Breast epithelium (tissue), 3 donors: ENCODE results near the gene CTDNEP1.

Source experiments
- POLR2A ChIP-seq: fragments of 450-650 bp; IDR thresholded peaks from one replicate; pipeline ENCODE4 v1.6.1; 2016; ENCODE audit warnings: antibody characterized with exemption, mild to moderate bottlenecking, moderate library complexity
- TF ChIP-seq, protein P1 (sequence below), 3 donors: fragments of 450-650 bp; IDR thresholded peaks; one replicate each; pipeline ENCODE4 v1.5.1; 2016 to 2017; ENCODE audit warnings: antibody characterized with exemption in 3 of 3, mild to moderate bottlenecking in 3 of 3, moderate library complexity in 3 of 3

DNA sequence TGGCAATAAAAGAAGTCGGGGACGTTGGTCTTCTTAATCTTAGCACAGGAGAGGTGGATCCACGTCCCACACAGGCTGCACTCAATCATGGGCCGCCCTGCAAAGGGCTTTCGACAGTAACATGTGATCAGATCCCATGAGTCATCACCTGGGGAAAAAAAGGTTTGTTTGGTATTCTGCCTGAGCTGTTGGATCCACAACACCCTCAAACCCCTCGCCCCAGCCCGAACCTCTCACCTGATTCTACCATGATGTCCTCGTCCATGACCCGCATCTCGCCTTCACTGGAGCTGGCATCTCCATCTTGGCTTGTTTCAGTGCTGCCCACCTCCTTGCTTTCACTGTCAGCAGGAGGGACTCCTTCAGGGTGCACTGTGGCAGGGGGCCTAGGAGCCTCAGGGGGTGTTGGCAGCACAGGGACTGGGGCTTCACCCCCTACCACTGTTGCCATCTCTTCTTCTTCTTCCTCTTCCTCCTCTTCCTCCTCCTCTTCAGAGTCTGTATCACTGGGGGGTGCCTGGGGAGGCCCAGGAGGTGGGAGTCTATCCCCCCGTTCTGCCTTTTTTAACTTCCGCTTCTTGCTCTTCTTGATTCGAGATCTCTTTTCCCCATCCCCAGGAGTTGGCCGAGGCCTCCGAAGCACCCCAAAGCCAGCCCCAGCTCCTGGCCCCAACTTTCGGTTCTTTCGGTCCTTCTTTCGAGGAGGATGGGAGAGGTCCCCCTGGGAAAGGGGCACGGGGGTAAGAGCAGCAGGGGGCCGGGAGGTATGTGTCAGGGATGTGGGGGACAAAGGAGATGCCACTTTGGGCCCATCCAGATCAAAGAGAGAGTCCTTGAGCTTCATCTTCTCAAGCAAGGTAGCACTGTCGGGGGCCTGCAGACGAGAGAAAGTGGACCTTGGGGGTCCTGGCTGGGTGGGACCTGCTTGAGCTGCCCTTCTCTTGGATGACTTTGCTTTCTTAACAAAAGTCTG is 15.6 kb downstream of the CTDNEP1 start:
- TF ChIP-seq, protein P1, sequence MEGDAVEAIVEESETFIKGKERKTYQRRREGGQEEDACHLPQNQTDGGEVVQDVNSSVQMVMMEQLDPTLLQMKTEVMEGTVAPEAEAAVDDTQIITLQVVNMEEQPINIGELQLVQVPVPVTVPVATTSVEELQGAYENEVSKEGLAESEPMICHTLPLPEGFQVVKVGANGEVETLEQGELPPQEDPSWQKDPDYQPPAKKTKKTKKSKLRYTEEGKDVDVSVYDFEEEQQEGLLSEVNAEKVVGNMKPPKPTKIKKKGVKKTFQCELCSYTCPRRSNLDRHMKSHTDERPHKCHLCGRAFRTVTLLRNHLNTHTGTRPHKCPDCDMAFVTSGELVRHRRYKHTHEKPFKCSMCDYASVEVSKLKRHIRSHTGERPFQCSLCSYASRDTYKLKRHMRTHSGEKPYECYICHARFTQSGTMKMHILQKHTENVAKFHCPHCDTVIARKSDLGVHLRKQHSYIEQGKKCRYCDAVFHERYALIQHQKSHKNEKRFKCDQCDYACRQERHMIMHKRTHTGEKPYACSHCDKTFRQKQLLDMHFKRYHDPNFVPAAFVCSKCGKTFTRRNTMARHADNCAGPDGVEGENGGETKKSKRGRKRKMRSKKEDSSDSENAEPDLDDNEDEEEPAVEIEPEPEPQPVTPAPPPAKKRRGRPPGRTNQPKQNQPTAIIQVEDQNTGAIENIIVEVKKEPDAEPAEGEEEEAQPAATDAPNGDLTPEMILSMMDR (IDR thresholded peaks at IDR 0.05): no peak
- no peak for TF ChIP-seq POLR2A
